DND-41 (cell line): ENCODE results near the gene MICU1.
A peak's percentile ranks its signal among the peaks of the same experiment; 100 is the strongest.

ENCODE experiments used
- ATAC-seq: fragments of 200-7000 bp; cut with Tn5 transposase; 3 replicates; pipeline ENCODE4 v1.9.1; 2021; ENCODE audit warnings: low read depth; ENCODE audit not compliant: insufficient read depth
- DNase-seq: peaks from one replicate; pipeline ENCODE4 v3.0.0-alpha.2; 2020
- H2AFZ ChIP-seq: 2 replicates; pipeline ENCODE4 v1.6.0; 2012; ENCODE audit warnings: low read depth, low read length
- H3K27ac ChIP-seq: 2 replicates; pipeline ENCODE4 v1.5.1; 2012; ENCODE audit warnings: low read length, inconsistent platforms
- H3K27me3 ChIP-seq: fragments of 200-600 bp; sonication (generic); 2 replicates; pipeline ENCODE4 v1.6.0; 2012; ENCODE audit warnings: low read length, mild to moderate bottlenecking, inconsistent platforms; ENCODE audit not compliant: insufficient read depth, poor library complexity
- H3K36me3 ChIP-seq: 2 replicates; pipeline ENCODE4 v1.5.1; 2012; ENCODE audit warnings: low read length, inconsistent platforms; ENCODE audit not compliant: insufficient read depth
- H3K4me1 ChIP-seq: 2 replicates; pipeline ENCODE4 v1.5.1; 2012; ENCODE audit warnings: mild to moderate bottlenecking, low read length; ENCODE audit not compliant: insufficient read depth
- H3K4me2 ChIP-seq: 2 replicates; pipeline ENCODE4 v1.6.0; 2012; ENCODE audit warnings: mild to moderate bottlenecking, moderate library complexity, low read length, inconsistent platforms; ENCODE audit not compliant: insufficient read depth
- H3K4me3 ChIP-seq, 2 experiments: fragments of 200-600 bp in 1 of 2; shearing (Covaris generic) in 1 of 2; 2 replicates each; pipeline ENCODE4 v1.5.1; 2012 to 2016; ENCODE audit warnings: inconsistent platforms in 2 of 2, low read length in 2 of 2, mild to moderate bottlenecking in 2 of 2, low read depth in 1 of 2, moderate library complexity in 1 of 2
- H3K79me2 ChIP-seq: 2 replicates; pipeline ENCODE4 v1.6.0; 2012; ENCODE audit warnings: low read length, inconsistent platforms; ENCODE audit not compliant: insufficient read depth
- H3K9ac ChIP-seq: 2 replicates; pipeline ENCODE4 v1.6.0; 2012; ENCODE audit warnings: low read depth, mild to moderate bottlenecking, inconsistent platforms, low read length, moderate library complexity
- H3K9me3 ChIP-seq: 2 replicates; pipeline ENCODE4 v1.5.1; 2012; ENCODE audit warnings: low read length, moderate library complexity, mild to moderate bottlenecking, inconsistent platforms; ENCODE audit not compliant: insufficient read depth, severe bottlenecking
- H4K20me1 ChIP-seq: 2 replicates; pipeline ENCODE4 v1.6.0; 2012; ENCODE audit warnings: low read length; ENCODE audit not compliant: insufficient read depth
- CTCF ChIP-seq: IDR thresholded peaks from 2 replicates; pipeline ENCODE4 v1.5.1; 2012; ENCODE audit warnings: borderline replicate concordance, low read length, moderate library complexity, mild to moderate bottlenecking; ENCODE audit not compliant: poor library complexity, severe bottlenecking; ENCODE audit errors: extremely low read depth
- EZH2 ChIP-seq: IDR thresholded peaks from 3 replicates; pipeline ENCODE4 v1.6.1; 2012; ENCODE audit warnings: borderline replicate concordance, low read depth, mild to moderate bottlenecking, moderate library complexity, low read length, inconsistent platforms; ENCODE audit not compliant: severe bottlenecking

The MICU1 gene

DNA sequence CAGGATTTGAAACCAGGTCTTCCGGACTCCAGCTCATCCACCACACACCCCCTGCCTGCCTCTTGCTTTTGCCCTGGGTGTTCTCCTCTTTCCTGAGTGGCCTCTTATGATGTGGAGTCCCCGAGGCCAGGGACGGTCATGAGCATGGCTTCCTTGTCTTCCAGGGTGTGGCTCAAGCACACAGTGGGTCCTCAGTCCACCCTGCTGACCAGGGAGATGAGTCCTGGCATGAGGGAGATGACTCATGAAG is 303.9 kb downstream of the MICU1 start:
- Histone ChIP-seq H3K4me2 (peak overlapping the region; percentile 71), H3K27ac (peak overlapping the region; percentile 98), H4K20me1 (no peaks in the 10 kb centered on the region), H3K4me1 (peaks cover 85% of the 10 kb centered on the region), H3K27me3 (no peaks in the 10 kb centered on the region), H3K36me3 (no peaks in the 10 kb centered on the region; the same call in 1 of the 2 replicates), H3K79me2 (peaks cover 12% of the 10 kb centered on the region), H3K9ac (peak overlapping the region; percentile 87), H2AFZ (no peak overlapping the region), H3K9me3 (no peaks in the 10 kb centered on the region), H3K4me3 (peak overlapping the region in 1 of 2 experiments; percentile 38; a peak in 1 of 4 replicates)
- TF ChIP-seq EZH2: no peak
- no peak for TF ChIP-seq CTCF
- no peak for ATAC-seq
- DNase-seq: no peak

DNA sequence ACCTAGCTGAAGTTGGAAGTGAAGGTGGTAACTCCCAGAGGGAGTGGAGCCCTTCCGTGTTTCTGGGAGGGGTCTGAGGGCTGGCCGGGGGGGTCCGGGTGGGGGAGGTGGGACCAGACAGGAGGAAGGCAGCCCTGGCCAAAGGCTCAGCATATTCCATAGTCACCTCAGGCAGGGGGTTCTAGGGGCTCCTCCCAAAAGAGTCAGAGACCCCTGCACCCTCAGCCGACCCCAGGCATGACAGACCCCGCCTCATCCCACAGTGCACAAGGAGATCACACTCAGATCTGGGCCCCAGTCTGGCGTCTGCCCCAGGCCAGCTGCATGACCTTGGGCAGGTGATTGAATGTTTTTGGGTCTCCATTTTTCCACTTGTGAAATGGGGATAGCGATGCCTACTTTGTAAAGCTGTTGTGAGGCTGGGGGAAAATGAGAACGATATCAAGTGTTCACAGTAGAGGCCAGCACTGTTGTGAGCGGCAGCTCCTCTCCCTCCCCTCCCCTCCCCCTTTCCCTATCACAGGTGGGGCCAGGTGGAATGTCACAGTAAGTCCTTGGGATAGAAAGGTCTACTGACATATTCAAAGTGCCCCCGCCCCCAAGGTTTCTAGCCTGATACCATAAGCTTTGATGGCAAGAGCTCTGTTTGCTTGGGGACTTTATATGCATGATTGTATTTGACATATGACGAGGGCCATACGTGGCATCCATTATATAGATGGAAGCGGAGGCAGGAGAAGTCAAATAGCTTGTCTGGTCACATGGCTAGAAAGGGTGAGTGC is 304.4 kb downstream of the MICU1 start:
- H3K79me2 ChIP-seq: peaks cover 9% of the 10 kb centered on the region
- peak overlapping the region; percentile 98 for H3K27ac ChIP-seq
- peak overlapping the region; percentile 71 for H3K4me2 ChIP-seq
- DNase-seq: peak; percentile 53
- no peak for ATAC-seq
- H2AFZ ChIP-seq: no peak overlapping the region
- H3K4me3 ChIP-seq: peak overlapping the region in 1 of 2 experiments; percentile 38; a peak in 1 of 4 replicates
- no peaks in the 10 kb centered on the region for H3K36me3 ChIP-seq
- no peaks in the 10 kb centered on the region for H4K20me1 ChIP-seq
- H3K9ac ChIP-seq: peak overlapping the region; percentile 87
- no peak for TF ChIP-seq EZH2
- TF ChIP-seq CTCF: no peak
- H3K4me1 ChIP-seq: peaks cover 85% of the 10 kb centered on the region
- H3K9me3 ChIP-seq: no peaks in the 10 kb centered on the region
- no peaks in the 10 kb centered on the region for H3K27me3 ChIP-seq

GRCh38 chr10:72320676-72321247 is 305.1 kb downstream of the MICU1 start:
- Histone ChIP-seq H2AFZ (no peak overlapping the region), H3K4me1 (peaks cover 92% of the 10 kb centered on the region), H3K9me3 (no peaks in the 10 kb centered on the region), H3K27me3 (no peaks in the 10 kb centered on the region), H3K79me2 (peaks cover 9% of the 10 kb centered on the region), H3K4me2 (peak overlapping the region; percentile 71), H3K4me3 (peak overlapping the region in 1 of 2 experiments; percentile 38; a peak in 1 of 4 replicates), H3K36me3 (no peaks in the 10 kb centered on the region), H4K20me1 (no peaks in the 10 kb centered on the region), H3K27ac (peak overlapping the region; percentile 98), H3K9ac (peak overlapping the region; percentile 87)
- DNase-seq (peak; percentile 94), ATAC-seq (peak; percentile 74)
- TF ChIP-seq CTCF: no peak
- no peak for TF ChIP-seq EZH2
